ENCODE data around the gene ILDR1. TPM values are rescaled to one million over a fixed set of nuclear protein-coding genes. Genes with fewer than 3 reads are reported as not detected.

ILDR1 gene
- total and polyA plus RNA-seq, 4 donors: 3.3 to 8.9 (median 4.2) TPM

DNA sequence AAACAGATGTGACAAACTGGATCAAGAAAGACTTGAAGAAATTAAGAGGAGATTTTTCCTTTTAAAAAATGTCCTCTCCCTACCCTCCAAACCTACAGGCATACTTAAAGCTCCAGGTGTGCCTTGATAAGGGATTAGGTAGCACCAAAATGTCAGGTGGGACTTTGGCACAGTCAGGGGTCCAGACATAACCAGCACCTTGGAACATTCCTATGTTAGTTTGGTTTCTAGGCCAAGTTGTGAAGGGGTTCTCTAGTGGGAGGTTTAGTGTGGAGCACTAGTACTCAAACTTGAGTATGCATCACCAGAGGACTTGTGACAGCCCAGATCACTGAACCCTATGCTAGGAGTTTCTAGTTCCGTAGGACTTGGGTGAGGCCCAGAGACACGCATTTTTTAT lies 13.9 kb downstream of the ILDR1 start:
- no peaks in the 10 kb centered on the region for H3K36me3 ChIP-seq (ENCODE audit: control insufficient read depth in 4 of 4, insufficient read depth in 4 of 4, low read length in 4 of 4)
- H3K4me3 ChIP-seq: no peak overlapping the region
- no peak overlapping the region for H3K9ac ChIP-seq (ENCODE audit: insufficient read depth in 1 of 2, low read length in 2 of 2)
- no peak for DNase-seq
- no peaks in the 10 kb centered on the region for H3K27me3 ChIP-seq (ENCODE audit: control insufficient read depth in 3 of 3, insufficient read depth in 3 of 3, low read length in 2 of 3)
- TF ChIP-seq, protein P1, sequence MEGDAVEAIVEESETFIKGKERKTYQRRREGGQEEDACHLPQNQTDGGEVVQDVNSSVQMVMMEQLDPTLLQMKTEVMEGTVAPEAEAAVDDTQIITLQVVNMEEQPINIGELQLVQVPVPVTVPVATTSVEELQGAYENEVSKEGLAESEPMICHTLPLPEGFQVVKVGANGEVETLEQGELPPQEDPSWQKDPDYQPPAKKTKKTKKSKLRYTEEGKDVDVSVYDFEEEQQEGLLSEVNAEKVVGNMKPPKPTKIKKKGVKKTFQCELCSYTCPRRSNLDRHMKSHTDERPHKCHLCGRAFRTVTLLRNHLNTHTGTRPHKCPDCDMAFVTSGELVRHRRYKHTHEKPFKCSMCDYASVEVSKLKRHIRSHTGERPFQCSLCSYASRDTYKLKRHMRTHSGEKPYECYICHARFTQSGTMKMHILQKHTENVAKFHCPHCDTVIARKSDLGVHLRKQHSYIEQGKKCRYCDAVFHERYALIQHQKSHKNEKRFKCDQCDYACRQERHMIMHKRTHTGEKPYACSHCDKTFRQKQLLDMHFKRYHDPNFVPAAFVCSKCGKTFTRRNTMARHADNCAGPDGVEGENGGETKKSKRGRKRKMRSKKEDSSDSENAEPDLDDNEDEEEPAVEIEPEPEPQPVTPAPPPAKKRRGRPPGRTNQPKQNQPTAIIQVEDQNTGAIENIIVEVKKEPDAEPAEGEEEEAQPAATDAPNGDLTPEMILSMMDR (IDR thresholded peaks at IDR 0.05; ENCODE audit: control extremely low read depth, extremely low read depth): no peak
- H3K4me1 ChIP-seq (ENCODE audit: control insufficient read depth in 5 of 5, insufficient read depth in 5 of 5, low read length in 5 of 5): peaks cover 0 to 7% (median 0%) of the 10 kb centered on the region in 5 donors
- H3K9me3 ChIP-seq (ENCODE audit: control insufficient read depth in 4 of 4, insufficient read depth in 3 of 4, low read length in 3 of 4): peaks cover 0 to 1% (median 0%) of the 10 kb centered on the region in 4 donors
- WGBS, 2 donors: 77 to 100% methylated on average over 2 of the region's 2 CpGs
- H3K27ac ChIP-seq (ENCODE audit: low read depth in 1 of 2, low read length in 1 of 2): no peak overlapping the region
- ATAC-seq (ENCODE audit: insufficient read depth, low FRiP score): no peak

- Histone ChIP-seq H3K36me3 (ENCODE audit: control insufficient read depth in 4 of 4, insufficient read depth in 4 of 4, low read length in 4 of 4) (peaks cover 0 to under 1% (median 0%) of the 10 kb centered on the region in 4 donors), H3K9me3 (ENCODE audit: control insufficient read depth in 4 of 4, insufficient read depth in 3 of 4, low read length in 3 of 4) (peaks cover 0 to 1% (median 0%) of the 10 kb centered on the region in 4 donors), H3K4me3 (no peak overlapping the region), H3K9ac (ENCODE audit: insufficient read depth in 1 of 2, low read length in 2 of 2) (no peak overlapping the region), H3K27me3 (ENCODE audit: control insufficient read depth in 3 of 3, insufficient read depth in 3 of 3, low read length in 2 of 3) (no peaks in the 10 kb centered on the region), H3K4me1 (ENCODE audit: control insufficient read depth in 5 of 5, insufficient read depth in 5 of 5, low read length in 5 of 5) (peaks cover 0 to 7% (median 0%) of the 10 kb centered on the region in 5 donors), H3K27ac (ENCODE audit: low read depth in 1 of 2, low read length in 1 of 2) (no peak overlapping the region)
- 86 to 94% methylated on average over 2 of the region's 2 CpGs for WGBS, 2 donors
- TF ChIP-seq, protein P1 (IDR thresholded peaks at IDR 0.05; ENCODE audit: control extremely low read depth, extremely low read depth): no peak
- DNase-seq (no peak), ATAC-seq (ENCODE audit: insufficient read depth, low FRiP score) (no peak)
Observed at GRCh38 chr3:122006267-122006666, 15.8 kb downstream of the ILDR1 start.

- H3K4me3 ChIP-seq: no peak overlapping the region
- WGBS, 2 donors: 79 to 81% methylated on average over 13 of the region's 13 CpGs
- DNase-seq (no peak), ATAC-seq (ENCODE audit: insufficient read depth, low FRiP score) (no peak)
- H3K36me3 ChIP-seq (ENCODE audit: control insufficient read depth in 4 of 4, insufficient read depth in 4 of 4, low read length in 4 of 4): peaks cover 0 to 3% (median 0%) of the 10 kb centered on the region in 4 donors
- H3K27ac ChIP-seq (ENCODE audit: low read depth in 1 of 2, low read length in 1 of 2): no peak overlapping the region
- H3K9me3 ChIP-seq (ENCODE audit: control insufficient read depth in 4 of 4, insufficient read depth in 3 of 4, low read length in 3 of 4): peaks cover 0 to 1% (median 0%) of the 10 kb centered on the region in 4 donors
- H3K9ac ChIP-seq (ENCODE audit: insufficient read depth in 1 of 2, low read length in 2 of 2): no peak overlapping the region
- H3K27me3 ChIP-seq (ENCODE audit: control insufficient read depth in 3 of 3, insufficient read depth in 3 of 3, low read length in 2 of 3): no peaks in the 10 kb centered on the region
- peaks cover 0 to 7% (median 0%) of the 10 kb centered on the region in 5 donors for H3K4me1 ChIP-seq (ENCODE audit: control insufficient read depth in 5 of 5, insufficient read depth in 5 of 5, low read length in 5 of 5)
- TF ChIP-seq, protein P1 (IDR thresholded peaks at IDR 0.05; ENCODE audit: control extremely low read depth, extremely low read depth): no peak
Observed at GRCh38 chr3:122004991-122005565, 17.0 kb downstream of the ILDR1 start.

All from lung (tissue), 12 donors.